Ishikawa (cell line): ENCODE results near the gene SON.

Experiments used
- CEBPB ChIP-seq: IDR thresholded peaks from 2 replicates; pipeline ENCODE4 v1.6.1; 2012
- RAD21 ChIP-seq: IDR thresholded peaks from 2 replicates; pipeline ENCODE4 v1.6.1; 2012; ENCODE audit warnings: low read depth
- REST ChIP-seq: IDR thresholded peaks from 2 replicates; pipeline ENCODE4 v1.6.1; 2012; ENCODE audit warnings: low read depth, mild to moderate bottlenecking
- TCF12 ChIP-seq: IDR thresholded peaks from 2 replicates; pipeline ENCODE4 v1.6.1; 2012; ENCODE audit warnings: low read depth
- USF1 ChIP-seq: IDR thresholded peaks from 2 replicates; pipeline ENCODE4 v1.6.1; 2012
- YY1 ChIP-seq: IDR thresholded peaks from 2 replicates; pipeline ENCODE4 v1.6.1; 2012; ENCODE audit warnings: low read depth

GRCh38 chr21:33559813-33560212 lies 17.0 kb downstream of the SON start:
- no peak for TF ChIP-seq RAD21
- no peak for TF ChIP-seq YY1
- no peak for TF ChIP-seq CEBPB
- no peak for TF ChIP-seq USF1
- TF ChIP-seq TCF12 = no peak
- TF ChIP-seq REST = no peak
